IPS DF 19.7 (cell line): Measurements from ENCODE around the gene TMEM181.
"Not testable (repeated sequence)": the region's sequence is repeated elsewhere in the genome, so short reads cannot be mapped to it uniquely, and the experiment has no call there.

Source experiments
- DNase-seq: peaks from one replicate; pipeline ENCODE4 v3.0.0-alpha.2; 2013; ENCODE audit warnings: low read depth, low spot score

Gene TMEM181

GRCh38 chr6:158621694-158622544 is 62.0 kb downstream of the TMEM181 start:
- DNase-seq: no peak

GRCh38 chr6:158622545-158623190 is 62.8 kb downstream of the TMEM181 start:
- no peak for DNase-seq

- no peak for DNase-seq
Measured at GRCh38 chr6:158624684-158625682, 65.1 kb downstream of the TMEM181 start.

- no peak for DNase-seq
Measured at GRCh38 chr6:158625881-158626305, 66.0 kb downstream of the TMEM181 start.

- no peak for DNase-seq
Measured at GRCh38 chr6:158626360-158627167, 66.7 kb downstream of the TMEM181 start.

- DNase-seq: no peak
Measured at GRCh38 chr6:158627168-158627939, 67.5 kb downstream of the TMEM181 start.

GRCh38 chr6:158627940-158628211 is 68.0 kb downstream of the TMEM181 start:
- DNase-seq: no peak

- DNase-seq: no peak
Measured at GRCh38 chr6:158628542-158628941, 68.7 kb downstream of the TMEM181 start.

GRCh38 chr6:158629367-158630221 is 69.7 kb downstream of the TMEM181 start:
- DNase-seq: no peak

GRCh38 chr6:158630938-158631616 is 71.2 kb downstream of the TMEM181 start:
- DNase-seq: no peak

- no peak for DNase-seq
Measured at GRCh38 chr6:158631678-158632537, 72.0 kb downstream of the TMEM181 start.

- not testable (repeated sequence) for DNase-seq
Measured at GRCh38 chr6:158632538-158633119, 72.7 kb downstream of the TMEM181 start.

GRCh38 chr6:158633127-158633526 is 73.2 kb downstream of the TMEM181 start:
- DNase-seq: no peak

GRCh38 chr6:158634695-158635426 is 75.0 kb downstream of the TMEM181 start:
- DNase-seq: no peak

GRCh38 chr6:158635427-158636073 is 75.7 kb downstream of the TMEM181 start:
- DNase-seq: no peak

- DNase-seq: no peak
Measured at GRCh38 chr6:158636778-158637177, 76.9 kb downstream of the TMEM181 start.
